GM19025 (cell line): ENCODE data around the gene PSMB1.
"Not testable (repeated sequence)": the region's sequence is repeated elsewhere in the genome, so short reads cannot be mapped to it uniquely, and the experiment has no call there.

Experiments used
- ATAC-seq: cut with Tn5 transposase; IDR thresholded peaks from one replicate; pipeline ENCODE4 v1.9.1; 2021; ENCODE audit warnings: mild to moderate bottlenecking, low read depth, moderate library complexity; ENCODE audit not compliant: unreplicated experiment

The PSMB1 gene

GRCh38 chr6:170536671-170537070 is 16.4 kb downstream of the PSMB1 start:
- ATAC-seq, result no peak

GRCh38 chr6:170535004-170535403 is 18.1 kb downstream of the PSMB1 start:
- ATAC-seq, result no peak

GRCh38 chr6:170533792-170534191 is 19.3 kb downstream of the PSMB1 start:
- ATAC-seq, result no peak

- ATAC-seq, result no peak
Observed at GRCh38 chr6:170532867-170533488, 20.1 kb downstream of the PSMB1 start.

- ATAC-seq, result no peak
Observed at GRCh38 chr6:170529839-170530469, 23.2 kb downstream of the PSMB1 start.

- ATAC-seq, result not testable (repeated sequence)
Observed at GRCh38 chr6:170527995-170528394, 25.1 kb downstream of the PSMB1 start.

- ATAC-seq, result no peak
Observed at GRCh38 chr6:170525795-170526194, 27.3 kb downstream of the PSMB1 start.

- ATAC-seq, result no peak
Observed at GRCh38 chr6:170524172-170524502, 29.0 kb downstream of the PSMB1 start.

- ATAC-seq, result no peak
Observed at GRCh38 chr6:170523256-170524171, 29.6 kb downstream of the PSMB1 start.

- no peak for ATAC-seq
Observed at GRCh38 chr6:170522565-170523183, 30.4 kb downstream of the PSMB1 start.

GRCh38 chr6:170516783-170517616 is 36.1 kb downstream of the PSMB1 start:
- peak; percentile 91 for ATAC-seq

GRCh38 chr6:170514908-170515307 is 38.2 kb downstream of the PSMB1 start:
- no peak for ATAC-seq

- ATAC-seq, result no peak
Observed at GRCh38 chr6:170512249-170512648, 40.9 kb downstream of the PSMB1 start.

GRCh38 chr6:170510631-170511030 is 42.5 kb downstream of the PSMB1 start:
- no peak for ATAC-seq

- no peak for ATAC-seq
Observed at GRCh38 chr6:170509723-170510018, 43.4 kb downstream of the PSMB1 start.

GRCh38 chr6:170508892-170509722 is 44.0 kb downstream of the PSMB1 start:
- not testable (repeated sequence) for ATAC-seq

GRCh38 chr6:170508275-170508674 is 44.8 kb downstream of the PSMB1 start:
- ATAC-seq, result not testable (repeated sequence)

- ATAC-seq, result not testable (repeated sequence)
Observed at GRCh38 chr6:170507728-170508127, 45.4 kb downstream of the PSMB1 start.

- no peak for ATAC-seq
Observed at GRCh38 chr6:170506446-170506845, 46.7 kb downstream of the PSMB1 start.
